ENCODE measurements around the gene HOXA13. TPM values are rescaled to one million over a fixed set of nuclear protein-coding genes. Genes with fewer than 3 reads are reported as not detected.

The HOXA13 gene
- total and polyA plus RNA-seq, 8 donors, result not detected

DNA sequence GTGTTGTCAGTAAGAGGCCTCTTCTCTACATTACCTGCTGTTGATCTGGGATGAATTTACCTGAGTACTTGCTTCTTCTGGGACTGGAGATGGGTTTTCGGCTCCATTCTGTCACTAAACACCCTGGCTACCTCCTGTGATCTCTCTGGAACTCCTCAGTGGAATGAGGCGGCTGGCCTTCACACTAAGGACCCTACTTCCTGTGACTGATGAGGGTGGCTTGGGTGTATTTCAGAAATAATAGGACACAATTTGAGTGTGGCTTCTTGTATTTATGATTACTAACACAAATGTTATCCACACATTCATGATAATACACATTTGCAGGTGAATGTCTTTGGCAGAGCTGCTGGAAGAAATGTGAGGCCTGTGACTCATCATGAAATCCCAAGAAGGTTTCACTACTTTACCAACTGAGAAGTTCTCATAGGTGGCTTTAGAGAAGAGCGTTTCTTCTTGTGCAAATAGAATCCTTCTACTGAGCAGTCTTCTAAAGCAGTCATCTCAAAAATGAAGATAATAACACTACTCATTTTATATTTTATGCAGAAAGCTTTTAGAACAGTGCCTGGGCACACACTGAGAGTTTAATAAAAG lies 21.4 kb upstream of the HOXA13 start:
- Histone ChIP-seq H3K27me3 (peaks cover 86 to 100% of the 10 kb centered on the region in 2 donors), H3K4me1 (peaks cover 0 to 7% of the 10 kb centered on the region in 2 donors), H3K36me3 (no peaks in the 10 kb centered on the region), H3K4me3 (no peak overlapping the region), H3K27ac (no peak overlapping the region), H3K9me3 (no peaks in the 10 kb centered on the region)
- TF ChIP-seq CTCF (IDR thresholded peaks at IDR 0.05), result no peak
- DNase-seq (no peak), ATAC-seq (no peak)
- intact Hi-C loops (cut with DNase I), result no loop called here

GRCh38 chr7:27220440-27220955 lies 20.6 kb upstream of the HOXA13 start:
- Histone ChIP-seq H3K27me3 (peaks cover 86 to 100% of the 10 kb centered on the region in 2 donors), H3K9me3 (no peaks in the 10 kb centered on the region), H3K27ac (no peak overlapping the region), H3K4me1 (peaks cover 0 to 7% of the 10 kb centered on the region in 2 donors), H3K36me3 (no peaks in the 10 kb centered on the region), H3K4me3 (no peak overlapping the region)
- TF ChIP-seq CTCF (IDR thresholded peaks at IDR 0.05), result no peak
- ATAC-seq, result peak; percentile 15
- no peak for DNase-seq
- intact Hi-C loops (cut with DNase I), result no loop called here

- Histone ChIP-seq H3K27me3 (peaks cover 86 to 100% of the 10 kb centered on the region in 2 donors), H3K27ac (no peak overlapping the region), H3K4me1 (peaks cover 0 to 7% of the 10 kb centered on the region in 2 donors), H3K9me3 (no peaks in the 10 kb centered on the region), H3K36me3 (no peaks in the 10 kb centered on the region), H3K4me3 (no peak overlapping the region)
- DNase-seq, result no peak
- TF ChIP-seq CTCF (IDR thresholded peaks at IDR 0.05), result no peak
- intact Hi-C loops (cut with DNase I), result no loop called here
- ATAC-seq, result no peak
These were observed 19.9 kb upstream of the HOXA13 start for GRCh38 chr7:27219821-27220220.

- intact Hi-C loops (cut with DNase I), result no loop called here
- ATAC-seq (no peak), DNase-seq (no peak)
- H3K27ac ChIP-seq, result no peak overlapping the region
- H3K9me3 ChIP-seq, result no peaks in the 10 kb centered on the region
- peaks cover 84 to 100% of the 10 kb centered on the region in 2 donors for H3K27me3 ChIP-seq
- peaks cover 0 to 13% of the 10 kb centered on the region in 2 donors for H3K4me1 ChIP-seq
- H3K36me3 ChIP-seq, result no peaks in the 10 kb centered on the region
- no peak overlapping the region for H3K4me3 ChIP-seq
- no peak for TF ChIP-seq CTCF (IDR thresholded peaks at IDR 0.05)
These were observed 18.1 kb upstream of the HOXA13 start for GRCh38 chr7:27217951-27218350.

DNA sequence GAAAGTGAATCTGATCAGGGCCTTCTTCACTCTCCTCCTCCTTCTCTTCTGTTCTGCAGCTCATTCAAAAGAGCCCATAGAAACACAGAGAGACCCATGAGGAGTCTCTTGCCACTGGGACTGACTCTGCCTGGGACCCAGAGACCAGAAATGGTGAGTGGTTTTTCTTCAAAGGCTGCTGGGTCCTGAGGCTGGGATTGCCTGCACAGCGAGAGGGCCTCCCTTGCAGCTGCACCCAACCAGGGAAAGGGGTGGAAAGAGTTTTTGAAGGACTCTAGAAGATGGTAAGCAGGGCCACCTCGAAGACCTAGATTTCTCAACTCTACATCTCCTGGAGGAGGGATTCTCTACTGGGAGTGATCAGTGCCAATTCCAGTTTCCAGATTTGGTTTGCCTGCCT lies 15.5 kb upstream of the HOXA13 start:
- intact Hi-C loops (cut with DNase I), result no loop called here
- no peak for DNase-seq
- H3K27me3 ChIP-seq, result peaks cover 84 to 100% of the 10 kb centered on the region in 2 donors
- no peak overlapping the region for H3K27ac ChIP-seq
- no peak for ATAC-seq
- no peaks in the 10 kb centered on the region for H3K36me3 ChIP-seq
- peaks cover 0 to 17% of the 10 kb centered on the region in 2 donors for H3K4me1 ChIP-seq
- H3K9me3 ChIP-seq, result no peaks in the 10 kb centered on the region
- TF ChIP-seq CTCF (IDR thresholded peaks at IDR 0.05), result no peak
- no peak overlapping the region for H3K4me3 ChIP-seq

All from left lung (tissue), 10 donors.